ENCODE measurements around the gene ARHGDIB.

The ARHGDIB gene

GRCh38 chr12:14961466-14962152 is at the start of gene ARHGDIB:
Gene ARHGDIB, minus strand, starts transcription at chr12:14961601. Its CDS starts 10,889 bp downstream, at chr12:14950712.
- peak; percentile 64 for DNase-seq

GRCh38 chr12:15011162-15011561 is 49.8 kb upstream of the ARHGDIB start:
- no peak for DNase-seq

GRCh38 chr12:15007551-15007950 is 46.1 kb upstream of the ARHGDIB start:
- DNase-seq, result no peak

- DNase-seq, result no peak
These were observed 43.7 kb upstream of the ARHGDIB start for GRCh38 chr12:15005064-15005463.

GRCh38 chr12:15004421-15004820 is 43.0 kb upstream of the ARHGDIB start:
- DNase-seq, result no peak

GRCh38 chr12:15001733-15002382 is 40.5 kb upstream of the ARHGDIB start:
- peak; percentile 18 for DNase-seq

GRCh38 chr12:15000575-15000974 is 39.2 kb upstream of the ARHGDIB start:
- DNase-seq, result no peak

- no peak for DNase-seq
These were observed 38.4 kb upstream of the ARHGDIB start for GRCh38 chr12:14999695-15000365.

GRCh38 chr12:14999021-14999694 is 37.8 kb upstream of the ARHGDIB start:
- DNase-seq, result peak; percentile 83

- no peak for DNase-seq
These were observed 36.6 kb upstream of the ARHGDIB start for GRCh38 chr12:14997998-14998397.

GRCh38 chr12:14995583-14996425 is 34.4 kb upstream of the ARHGDIB start:
- DNase-seq, result peak; percentile 59

GRCh38 chr12:14994610-14995009 is 33.2 kb upstream of the ARHGDIB start:
- no peak for DNase-seq

- peak; percentile 38 for DNase-seq
These were observed 32.3 kb upstream of the ARHGDIB start for GRCh38 chr12:14993537-14994266.

- DNase-seq, result peak; percentile 22
These were observed 31.7 kb upstream of the ARHGDIB start for GRCh38 chr12:14993117-14993516.

- no peak for DNase-seq
These were observed 31.3 kb upstream of the ARHGDIB start for GRCh38 chr12:14992673-14993072.

- no peak for DNase-seq
These were observed 29.7 kb upstream of the ARHGDIB start for GRCh38 chr12:14991069-14991468.

- DNase-seq, result no peak
These were observed 28.4 kb upstream of the ARHGDIB start for GRCh38 chr12:14989790-14990189.

- no peak for DNase-seq
These were observed 26.6 kb upstream of the ARHGDIB start for GRCh38 chr12:14988035-14988434.

GRCh38 chr12:14986449-14986848 is 25.0 kb upstream of the ARHGDIB start:
- no peak for DNase-seq

GRCh38 chr12:14984766-14985285 is 23.4 kb upstream of the ARHGDIB start:
- no peak for DNase-seq

GRCh38 chr12:14984036-14984435 is 22.6 kb upstream of the ARHGDIB start:
- DNase-seq, result no peak

- no peak for DNase-seq
These were observed 21.6 kb upstream of the ARHGDIB start for GRCh38 chr12:14982991-14983390.
